Measurements from ENCODE around the gene VAV3.

DNA sequence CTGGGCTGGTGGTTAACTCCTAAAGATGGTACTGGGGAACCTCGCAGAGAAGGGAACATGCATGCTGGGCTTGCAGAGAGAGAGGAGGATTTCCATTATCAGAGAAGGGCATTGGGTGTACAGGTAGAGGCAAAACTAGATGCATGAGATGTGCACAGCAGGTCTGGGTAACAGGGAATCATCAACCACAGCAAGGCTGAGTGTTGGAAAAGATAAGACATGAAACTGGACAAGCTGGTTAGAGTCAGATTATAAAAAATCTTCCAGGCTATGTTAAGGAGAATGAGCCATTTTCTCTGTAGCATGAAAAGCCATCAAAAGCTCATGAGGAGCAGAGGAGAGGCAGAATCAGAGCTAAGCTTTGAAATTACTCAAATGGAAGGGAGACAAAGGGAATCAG is 147.8 kb downstream of the VAV3 start:
- TF ChIP-seq POLR2AphosphoS5 (IDR thresholded peaks at IDR 0.05) (no peak), POLR2A (IDR thresholded peaks at IDR 0.05) (no peak)

Data from spleen (tissue), 3 donors.